HG02623 (cell line): ENCODE measurements around the gene ZBTB44.
"Not testable (repeated sequence)": the region's sequence is repeated elsewhere in the genome, so short reads cannot be mapped to it uniquely, and the experiment has no call there.

Experiments used
- ATAC-seq: cut with Tn5 transposase; IDR thresholded peaks from one replicate; pipeline ENCODE4 v1.9.1; 2021; ENCODE audit warnings: moderate library complexity; ENCODE audit not compliant: unreplicated experiment

Gene ZBTB44, protein sequence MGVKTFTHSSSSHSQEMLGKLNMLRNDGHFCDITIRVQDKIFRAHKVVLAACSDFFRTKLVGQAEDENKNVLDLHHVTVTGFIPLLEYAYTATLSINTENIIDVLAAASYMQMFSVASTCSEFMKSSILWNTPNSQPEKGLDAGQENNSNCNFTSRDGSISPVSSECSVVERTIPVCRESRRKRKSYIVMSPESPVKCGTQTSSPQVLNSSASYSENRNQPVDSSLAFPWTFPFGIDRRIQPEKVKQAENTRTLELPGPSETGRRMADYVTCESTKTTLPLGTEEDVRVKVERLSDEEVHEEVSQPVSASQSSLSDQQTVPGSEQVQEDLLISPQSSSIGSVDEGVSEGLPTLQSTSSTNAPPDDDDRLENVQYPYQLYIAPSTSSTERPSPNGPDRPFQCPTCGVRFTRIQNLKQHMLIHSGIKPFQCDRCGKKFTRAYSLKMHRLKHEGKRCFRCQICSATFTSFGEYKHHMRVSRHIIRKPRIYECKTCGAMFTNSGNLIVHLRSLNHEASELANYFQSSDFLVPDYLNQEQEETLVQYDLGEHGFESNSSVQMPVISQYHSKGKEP

DNA sequence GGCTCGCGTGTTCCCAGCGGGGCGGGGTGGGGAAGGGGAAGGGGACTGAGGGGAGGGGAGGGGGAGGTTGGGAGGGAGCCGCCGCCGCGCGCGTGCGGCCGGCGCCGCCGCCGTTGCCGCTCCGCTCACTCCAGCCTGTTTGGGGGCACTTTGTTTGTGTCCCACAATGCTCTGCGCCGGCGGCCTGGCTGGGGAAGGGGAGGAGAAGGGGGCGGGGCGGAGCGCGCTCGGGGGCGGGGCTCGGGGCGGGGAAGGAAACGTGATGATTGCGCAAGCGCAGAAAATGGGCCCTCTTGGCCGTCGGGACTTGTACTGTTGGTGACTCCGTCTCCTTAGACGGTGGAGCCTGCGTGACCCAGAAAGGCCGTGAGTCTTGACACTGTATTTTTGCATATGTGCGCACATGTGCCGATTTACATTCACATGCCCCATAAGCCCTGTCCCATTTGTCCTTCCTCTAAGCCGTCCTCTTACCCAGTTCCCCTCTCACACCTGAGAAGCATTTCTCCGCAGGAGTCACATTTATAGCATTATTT is at the start of gene ZBTB44:
Gene ZBTB44, minus strand, starts transcription at position 168 of the 536 bp plus-strand sequence. CDS start 53,044 bp downstream, outside the sequence.
- peak; percentile 50 for ATAC-seq

DNA sequence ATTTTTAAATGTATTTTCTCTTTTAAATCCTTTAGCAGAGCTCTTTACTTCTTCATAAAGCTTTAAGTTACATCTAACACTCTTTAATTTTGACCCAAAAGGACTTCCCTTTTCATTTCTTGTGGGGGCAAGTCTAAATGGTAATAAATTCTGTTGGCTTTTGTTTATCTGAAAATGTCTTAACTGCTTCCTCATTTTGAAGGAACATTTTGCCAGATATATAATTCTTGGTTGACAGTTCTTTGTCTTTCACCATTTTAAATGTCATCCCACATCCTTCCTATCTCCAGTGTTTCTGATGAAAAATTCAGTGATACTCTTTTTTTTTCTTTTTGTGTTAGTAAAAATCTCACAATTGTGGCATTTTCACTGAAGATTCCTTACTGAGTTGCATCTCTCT is 44.7 kb upstream of the ZBTB44 start:
- no peak for ATAC-seq

DNA sequence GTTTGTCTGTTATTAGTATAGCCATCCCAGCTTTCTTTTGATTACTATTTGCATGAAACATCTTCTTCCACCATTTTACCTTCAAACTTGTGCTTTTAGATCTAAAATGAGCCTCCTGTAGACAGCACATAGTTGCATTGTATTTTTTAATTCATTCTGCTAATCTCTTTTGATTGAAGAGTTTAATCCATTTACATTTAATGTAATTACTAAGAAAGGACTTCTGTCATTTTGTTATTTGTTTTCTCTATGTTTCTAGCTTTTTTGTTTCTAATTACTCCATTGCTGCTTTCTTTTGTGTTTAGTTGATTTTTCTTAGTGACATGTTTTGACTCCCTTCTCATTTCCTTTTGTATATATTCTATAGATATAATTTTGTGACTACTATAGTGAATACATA is 43.7 kb upstream of the ZBTB44 start:
- no peak for ATAC-seq

DNA sequence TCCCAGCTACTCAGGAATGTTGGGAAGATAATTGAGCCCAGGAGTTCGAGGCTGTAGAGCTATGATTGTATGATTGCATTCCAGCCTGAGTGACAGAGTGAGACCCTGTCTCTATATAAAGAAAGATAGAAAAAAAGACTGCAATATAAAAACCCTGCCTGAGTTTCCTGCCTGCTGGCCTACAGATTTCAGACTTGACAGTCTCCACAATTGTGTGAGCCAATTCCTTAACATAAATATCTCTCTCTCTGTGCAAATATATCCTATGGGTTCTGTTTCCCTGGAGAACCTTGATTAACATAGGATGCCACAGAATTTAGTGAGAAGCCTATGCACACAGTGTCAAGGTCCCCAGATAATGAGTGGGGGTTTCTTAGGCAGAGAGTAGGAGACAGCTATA is 32.5 kb upstream of the ZBTB44 start:
- no peak for ATAC-seq

DNA sequence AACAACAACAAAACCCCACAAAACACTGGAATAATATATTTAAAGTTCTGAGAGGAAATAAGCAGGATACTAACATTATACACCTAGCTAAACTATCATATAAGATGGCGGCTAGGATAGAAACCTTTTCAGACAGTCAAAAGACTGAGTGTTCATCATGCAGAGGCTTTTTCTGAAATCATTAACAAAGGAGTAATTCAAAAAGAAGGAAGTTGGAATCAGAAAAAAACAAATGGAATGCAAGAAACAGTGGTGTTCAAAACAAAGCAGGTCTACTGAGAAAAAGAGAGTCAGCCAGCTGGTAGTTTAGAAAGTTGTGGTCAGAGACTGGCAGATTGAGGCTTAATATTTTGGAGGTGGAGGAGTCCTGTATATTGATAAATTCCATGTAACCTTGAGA is 30.1 kb upstream of the ZBTB44 start:
- no peak for ATAC-seq

DNA sequence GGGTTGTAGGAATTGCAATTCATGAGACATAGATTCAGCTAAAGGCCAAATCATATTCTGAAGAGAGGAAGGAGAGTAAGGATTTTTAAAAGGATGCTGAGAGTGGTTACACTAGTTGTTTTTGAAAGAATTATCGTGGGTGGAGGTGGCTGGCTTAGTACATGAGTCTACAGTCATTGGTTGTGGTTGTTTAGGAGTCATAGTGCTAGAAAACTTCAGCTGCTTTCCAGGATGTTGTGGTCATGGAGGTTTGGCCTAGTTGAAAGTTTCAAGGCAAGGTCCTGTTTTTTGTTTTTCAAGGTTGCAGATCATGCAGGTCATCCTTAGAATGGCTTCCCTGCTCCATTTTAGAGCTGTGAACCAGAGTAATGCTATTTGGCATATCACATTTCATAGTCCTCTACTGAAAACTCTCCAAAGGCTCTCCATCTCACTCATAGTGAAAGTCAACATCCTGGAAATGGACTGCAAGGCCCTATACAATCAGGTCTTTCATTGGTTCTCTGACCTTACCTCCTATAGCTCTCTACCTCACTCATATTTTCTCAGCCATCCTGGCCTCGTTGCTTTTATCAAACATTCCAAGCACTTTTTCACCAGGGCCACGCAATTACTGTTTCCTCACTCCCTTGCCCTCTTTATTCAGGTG is 26.1 kb upstream of the ZBTB44 start:
- ATAC-seq = no peak

DNA sequence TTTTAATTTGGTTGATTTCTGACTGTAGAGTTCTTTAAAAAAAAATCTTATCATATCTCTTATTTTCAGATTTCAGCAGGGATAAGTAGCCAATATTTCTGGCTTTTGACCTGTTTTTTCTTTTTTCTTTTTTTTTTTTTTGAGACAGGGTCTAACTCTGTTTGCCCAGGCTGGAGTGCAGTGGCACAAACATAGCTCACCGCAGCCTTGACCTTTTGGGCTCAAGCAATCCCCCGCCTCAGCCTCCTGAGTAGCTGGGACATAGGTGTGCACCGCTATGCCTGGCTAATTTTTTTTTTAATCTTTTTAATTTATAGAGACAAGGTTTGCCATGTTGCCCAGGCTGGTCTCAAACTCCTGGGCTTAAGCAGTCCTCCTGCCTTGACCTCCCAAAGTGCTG is 23.9 kb upstream of the ZBTB44 start:
- no peak for ATAC-seq

DNA sequence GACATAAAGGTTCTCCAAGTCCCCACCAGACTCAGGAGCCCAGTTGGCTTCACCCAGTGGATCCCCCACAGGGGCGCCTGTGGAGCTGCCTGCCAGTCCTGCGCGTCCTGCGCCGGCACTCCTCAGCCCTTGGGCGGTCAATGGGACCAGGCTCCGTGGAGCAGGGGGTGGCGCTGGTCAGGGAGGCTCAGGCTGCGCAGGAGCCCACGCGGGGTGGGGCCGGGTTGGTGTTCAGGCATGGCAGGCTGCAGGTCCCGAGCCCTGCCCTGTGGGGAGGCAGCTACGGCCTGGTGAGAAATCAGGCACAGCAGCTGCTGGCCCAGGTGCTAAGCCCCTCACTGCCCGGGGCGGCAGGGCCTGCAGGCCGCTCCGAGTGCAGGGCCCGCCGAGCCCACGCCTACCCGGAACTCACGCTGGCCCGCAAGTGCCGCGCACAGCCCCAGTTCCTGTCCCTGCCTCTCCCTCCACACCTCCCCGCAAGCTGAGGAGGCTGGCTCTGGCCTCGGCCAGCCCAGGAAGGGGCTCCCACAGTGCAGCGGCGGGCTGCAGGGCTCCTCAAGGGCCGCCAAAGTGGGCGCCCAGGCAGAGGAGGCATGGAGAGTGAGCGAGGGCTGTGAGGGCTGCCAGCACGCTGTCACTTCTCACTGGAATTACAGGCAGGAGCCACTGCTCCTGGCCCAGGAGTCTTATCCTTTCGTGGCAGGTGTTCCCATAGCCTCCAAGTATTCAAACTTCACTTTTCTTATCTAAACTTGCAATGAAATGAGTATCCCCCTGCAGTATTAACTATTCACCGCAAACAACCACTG is 22.8 kb upstream of the ZBTB44 start:
- ATAC-seq = no peak

DNA sequence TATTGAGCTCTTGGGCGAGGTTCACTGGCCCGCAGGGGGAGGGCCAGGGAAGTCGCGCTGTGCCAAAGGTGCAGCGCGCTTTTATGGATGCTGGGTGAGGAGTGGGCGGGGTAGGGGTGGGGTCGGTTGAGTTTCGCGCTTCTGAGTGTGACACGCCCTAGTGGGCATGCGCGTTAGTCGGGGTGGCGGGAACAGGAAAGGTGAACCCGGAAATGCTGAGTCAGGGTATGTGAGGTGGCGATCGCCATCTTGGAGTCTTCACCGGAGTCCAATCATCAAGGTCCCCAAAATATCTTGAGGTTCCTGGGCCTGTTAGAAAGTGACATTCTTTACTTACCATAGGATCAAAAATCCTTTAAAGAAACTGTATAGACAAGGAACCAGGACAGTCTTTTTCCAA is 16.7 kb upstream of the ZBTB44 start:
- ATAC-seq = not testable (repeated sequence)

DNA sequence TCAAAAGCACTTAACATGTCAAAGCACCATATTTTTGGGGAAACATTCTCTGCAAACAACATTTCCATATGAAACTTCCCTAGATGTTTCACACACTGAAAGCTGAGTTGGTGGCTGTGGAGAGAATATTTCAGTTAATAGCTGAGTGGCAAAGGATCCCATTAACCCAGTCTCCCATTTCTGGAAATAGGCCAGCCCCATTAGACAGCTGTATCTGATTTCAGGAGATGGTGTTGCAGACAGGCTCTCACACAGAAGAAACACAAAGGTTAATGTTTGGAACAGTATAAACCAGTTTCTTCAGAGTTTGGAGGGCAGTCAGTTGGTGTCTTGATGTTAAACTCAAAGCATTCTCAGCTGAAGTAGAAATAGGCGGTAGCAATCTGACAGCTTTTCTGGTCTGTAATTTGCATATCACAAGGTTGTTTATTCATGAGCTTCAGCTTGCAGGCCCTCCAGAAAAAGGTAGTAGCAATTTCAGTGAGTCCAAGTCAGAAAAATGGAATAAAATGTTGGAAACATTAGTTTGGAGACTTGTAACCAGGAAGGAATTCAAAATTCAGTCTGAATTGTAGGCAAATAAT is 15.5 kb upstream of the ZBTB44 start:
- ATAC-seq = no peak

DNA sequence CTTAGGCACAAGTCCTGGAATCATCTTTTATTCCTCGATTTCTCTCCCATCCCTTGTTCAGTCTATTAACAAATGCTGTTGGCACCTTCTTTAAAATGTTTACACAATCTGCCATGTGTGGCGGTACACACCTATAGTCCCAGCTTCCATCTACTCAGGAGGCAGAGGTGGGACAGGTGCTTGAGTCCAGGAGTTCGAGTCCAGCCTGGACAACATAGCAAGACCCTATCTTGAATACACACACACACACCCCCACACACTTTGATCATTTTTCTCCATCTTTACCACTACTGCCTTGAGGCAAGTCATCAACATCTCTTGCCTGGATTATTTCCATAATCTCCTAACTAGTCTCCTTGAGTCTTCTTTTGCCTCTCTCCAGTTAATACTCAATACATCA is 13.7 kb upstream of the ZBTB44 start:
- ATAC-seq = no peak

DNA sequence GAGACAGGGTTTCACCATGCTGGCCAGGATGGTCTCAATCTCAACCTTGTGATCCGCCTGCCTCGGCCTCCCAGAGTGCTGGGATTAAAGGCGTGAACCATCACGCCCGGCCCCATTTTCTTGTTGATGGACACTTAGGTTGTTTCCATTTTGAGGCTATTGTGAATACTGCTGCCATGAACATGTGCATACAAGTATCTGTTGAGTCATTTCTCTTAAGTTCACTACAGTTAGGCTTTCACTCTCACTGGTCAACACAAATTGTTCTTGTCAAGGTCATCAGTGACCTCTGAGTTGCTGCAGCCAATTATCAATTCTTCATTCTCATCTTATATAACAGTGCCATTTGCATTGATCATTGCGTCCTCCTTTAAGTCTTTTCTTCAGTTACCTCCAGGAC is 13.0 kb upstream of the ZBTB44 start:
- ATAC-seq = no peak

DNA sequence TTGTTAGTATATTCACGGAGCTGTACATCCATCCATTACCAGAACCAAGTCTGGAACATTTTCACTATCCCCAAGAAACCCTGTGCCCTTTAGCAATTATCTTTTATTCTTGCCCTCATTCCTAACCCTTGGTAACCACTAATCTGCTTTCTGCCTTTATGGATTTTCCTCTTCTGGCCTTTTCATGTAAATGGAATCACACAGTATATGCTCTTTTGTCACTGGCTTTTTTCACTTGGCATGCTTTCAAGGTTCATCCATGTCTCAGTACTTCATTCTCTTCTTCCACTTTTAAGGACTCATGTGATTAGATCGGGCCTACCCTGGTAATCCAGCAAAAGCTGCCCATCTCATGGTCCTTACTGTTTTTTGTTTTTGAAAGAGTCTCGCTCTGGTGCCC is 11.0 kb upstream of the ZBTB44 start:
- ATAC-seq = no peak

DNA sequence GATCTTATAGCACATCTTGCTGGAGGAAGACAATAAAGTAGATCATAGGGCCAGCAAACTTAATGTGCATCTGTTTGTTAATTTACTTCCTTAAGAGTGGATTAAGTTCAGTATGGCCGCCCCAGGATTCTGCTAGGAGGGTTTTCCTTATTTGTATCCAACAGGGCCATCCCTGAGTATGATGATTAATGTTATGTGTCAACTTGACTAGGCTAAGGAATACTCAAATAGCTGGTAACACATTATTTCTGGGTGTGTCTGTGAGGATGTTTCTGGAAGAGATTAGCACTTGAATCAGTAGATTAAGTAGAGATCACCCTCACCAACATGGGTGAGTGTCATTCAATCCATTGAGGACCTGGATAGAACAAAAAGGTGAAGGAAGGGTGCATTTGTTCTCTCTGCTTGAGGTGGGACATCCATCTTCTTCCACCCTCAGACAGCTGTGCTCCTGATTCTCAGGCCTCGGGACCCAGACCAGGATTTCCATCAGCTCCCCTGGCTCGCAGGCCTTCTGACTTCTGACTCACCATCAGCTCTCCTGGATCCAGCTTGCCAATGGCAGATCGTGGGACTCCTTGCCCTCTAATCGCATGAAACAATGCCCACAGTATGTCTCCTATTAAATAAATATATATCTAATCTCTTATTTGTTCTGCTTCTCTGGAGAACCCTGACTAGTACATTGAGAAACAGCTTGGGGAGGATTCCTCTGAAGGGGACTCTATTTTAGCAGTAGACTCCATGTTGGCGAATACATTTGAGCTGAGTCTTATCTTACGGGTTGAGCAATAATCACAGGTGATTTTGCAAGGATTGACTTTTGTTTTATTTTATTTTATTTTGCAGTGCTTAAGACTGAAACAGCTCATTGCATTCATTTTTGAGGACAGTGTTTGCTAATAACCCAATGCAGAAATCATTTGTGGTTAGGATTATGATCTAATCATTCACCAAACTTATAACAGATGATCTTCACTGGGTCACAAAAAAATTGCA is 9.0 kb upstream of the ZBTB44 start:
- no peak for ATAC-seq

DNA sequence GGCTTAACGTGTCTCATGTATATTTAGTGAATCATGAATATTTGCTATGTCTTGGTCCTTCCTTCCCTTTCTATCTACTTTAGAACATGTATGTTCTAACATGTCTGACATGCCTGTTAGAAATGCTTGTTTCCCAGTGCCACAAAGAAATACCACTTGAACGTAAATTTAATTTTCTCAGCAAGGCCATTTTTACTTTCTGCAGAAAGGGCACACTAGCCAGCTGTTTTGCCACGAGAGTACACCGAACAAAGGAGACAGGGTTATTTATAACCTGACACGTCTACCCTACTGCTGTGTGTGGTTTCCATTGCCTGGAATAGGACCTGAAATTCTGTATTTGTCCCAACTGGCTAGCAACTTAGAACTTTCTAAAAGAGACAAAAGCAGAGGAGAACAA is 7.4 kb upstream of the ZBTB44 start:
- ATAC-seq = no peak

DNA sequence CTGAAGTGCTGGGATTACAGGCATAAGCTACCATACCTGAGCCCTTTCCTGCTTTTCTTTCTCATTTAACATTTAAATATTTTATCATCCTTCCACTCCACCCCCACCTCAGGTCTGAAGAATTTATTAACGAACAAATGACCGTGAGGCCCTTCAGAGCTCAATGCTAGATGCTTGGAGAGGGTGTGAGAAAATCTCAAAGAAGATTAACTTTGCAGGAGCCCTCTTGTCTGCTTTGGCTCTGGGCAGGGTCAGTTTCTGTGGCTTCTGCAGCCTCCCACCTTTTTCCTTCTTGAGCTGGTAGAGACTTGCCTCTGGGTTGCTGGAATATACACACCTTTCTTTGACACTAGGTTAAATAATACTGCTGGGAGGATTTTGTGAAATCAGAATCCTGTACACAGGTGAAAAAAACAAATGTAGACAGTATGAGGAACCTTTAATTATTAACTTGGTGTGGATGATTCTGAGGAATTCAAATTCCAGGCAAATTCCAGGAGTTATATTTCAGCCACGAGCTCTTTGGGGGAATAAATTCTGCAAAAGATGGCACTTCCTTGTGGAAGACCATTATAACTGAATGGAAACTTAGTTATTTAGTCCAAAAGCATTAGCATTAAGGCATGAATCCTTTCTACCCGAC is 3.4 kb upstream of the ZBTB44 start:
- ATAC-seq = no peak

DNA sequence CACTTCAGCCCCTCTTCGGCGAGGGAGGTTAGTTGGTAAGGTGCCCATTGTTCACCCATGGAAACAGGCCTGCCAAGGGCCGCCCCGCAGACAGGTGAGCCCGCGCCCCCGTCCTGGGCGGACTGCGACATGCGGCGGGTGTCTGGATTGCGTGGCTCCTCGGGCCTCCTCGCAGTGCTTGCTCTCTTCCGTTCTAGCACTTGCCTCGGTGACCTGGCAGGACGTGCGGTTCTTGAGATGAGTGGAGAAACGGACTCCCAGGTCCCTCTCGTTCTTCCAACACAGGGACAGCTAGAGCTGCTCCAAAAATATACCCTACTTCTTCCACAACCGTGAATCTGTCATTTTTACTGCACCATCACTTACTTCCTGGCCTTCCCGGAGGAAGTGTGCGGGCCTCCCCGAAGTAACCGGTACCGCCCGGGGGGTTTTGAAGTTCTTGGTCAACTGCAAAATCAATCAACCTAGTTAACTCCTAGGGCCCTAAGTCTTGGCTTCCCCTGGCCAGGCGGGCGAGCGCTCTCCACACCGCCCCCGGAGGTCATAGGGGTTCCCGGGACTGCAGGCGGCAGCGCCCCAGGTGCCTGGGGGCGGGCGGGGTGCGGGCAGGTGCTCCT is 745 bp upstream of the ZBTB44 start:
- ATAC-seq = peak; percentile 30

DNA sequence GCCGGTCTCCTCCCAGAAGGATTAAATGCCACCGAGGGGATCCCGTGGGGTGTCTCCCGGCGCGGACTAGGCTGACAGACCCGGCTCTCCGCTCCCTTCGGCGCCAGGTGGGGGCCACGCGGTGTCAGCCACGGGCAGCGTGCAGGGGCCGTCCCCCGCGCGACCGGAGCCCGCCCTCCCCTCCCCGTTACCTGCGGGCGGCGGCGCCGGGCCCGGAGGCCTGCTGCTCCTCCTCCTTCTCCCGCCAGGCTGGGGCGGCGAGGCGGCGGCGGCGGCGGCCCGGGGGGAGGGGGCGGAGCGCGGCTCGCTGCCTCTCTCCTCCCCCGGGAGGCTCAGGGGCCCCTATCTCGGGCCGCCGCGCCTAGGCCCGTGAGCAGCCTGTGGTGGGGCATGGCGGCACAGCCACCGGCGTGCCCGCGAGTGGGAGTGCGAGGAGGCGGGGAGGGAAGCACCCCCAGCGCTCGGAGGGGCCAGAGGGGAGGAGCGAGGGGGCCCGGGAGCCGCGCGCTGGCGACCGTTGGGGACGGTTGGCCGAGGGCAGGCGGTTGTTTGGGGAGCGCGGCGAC is 450 bp downstream of the ZBTB44 start:
- ATAC-seq = peak; percentile 46
